Neutrophil (primary cell): ENCODE measurements around the gene GPN1.
A peak's percentile ranks its signal among the peaks of the same experiment; 100 is the strongest.
"Not testable (repeated sequence)": the region's sequence is repeated elsewhere in the genome, so short reads cannot be mapped to it uniquely, and the experiment has no call there.

Experiments
- H3K27ac ChIP-seq: fragments of 200-600 bp; sonication (generic); 2 replicates; pipeline ENCODE4 v1.5.1; 2016; ENCODE audit warnings: mild to moderate bottlenecking, moderate library complexity
- H3K27me3 ChIP-seq: fragments of 200-600 bp; sonication (generic); 2 replicates; pipeline ENCODE4 v1.6.0; 2016; ENCODE audit warnings: mild to moderate bottlenecking
- H3K36me3 ChIP-seq: fragments of 200-600 bp; sonication (generic); 2 replicates; pipeline ENCODE4 v1.5.1; 2017
- H3K4me1 ChIP-seq, 2 experiments: fragments of 200-600 bp in 1 of 2; sonication (generic) in 1 of 2; 1 replicate in 1 of 2; 2 replicates in 1 of 2; pipeline versions ENCODE4 v1.5.1 to v1.6.1; 2013 to 2016; ENCODE audit warnings: low read depth in 1 of 2, low read length in 1 of 2, mild to moderate bottlenecking in 1 of 2, moderate library complexity in 1 of 2; ENCODE audit not compliant: control insufficient read depth in 1 of 2, insufficient read depth in 1 of 2
- H3K4me3 ChIP-seq, 2 experiments: fragments of 200-600 bp in 1 of 2; sonication (generic) in 1 of 2; 1 replicate in 1 of 2; 2 replicates in 1 of 2; pipeline ENCODE4 v1.5.1; 2013 to 2016; ENCODE audit warnings: low read depth in 1 of 2, low read length in 1 of 2, mild to moderate bottlenecking in 1 of 2, moderate library complexity in 1 of 2
- H3K9me3 ChIP-seq: fragments of 200-600 bp; sonication (generic); 2 replicates; pipeline ENCODE4 v1.5.1; 2016
- TF ChIP-seq, protein P1 (sequence below): fragments of 200-600 bp; sonication (generic); IDR thresholded peaks from 2 replicates; pipeline ENCODE4 v1.5.1; 2016; ENCODE audit warnings: antibody characterized with exemption

The GPN1 gene

DNA sequence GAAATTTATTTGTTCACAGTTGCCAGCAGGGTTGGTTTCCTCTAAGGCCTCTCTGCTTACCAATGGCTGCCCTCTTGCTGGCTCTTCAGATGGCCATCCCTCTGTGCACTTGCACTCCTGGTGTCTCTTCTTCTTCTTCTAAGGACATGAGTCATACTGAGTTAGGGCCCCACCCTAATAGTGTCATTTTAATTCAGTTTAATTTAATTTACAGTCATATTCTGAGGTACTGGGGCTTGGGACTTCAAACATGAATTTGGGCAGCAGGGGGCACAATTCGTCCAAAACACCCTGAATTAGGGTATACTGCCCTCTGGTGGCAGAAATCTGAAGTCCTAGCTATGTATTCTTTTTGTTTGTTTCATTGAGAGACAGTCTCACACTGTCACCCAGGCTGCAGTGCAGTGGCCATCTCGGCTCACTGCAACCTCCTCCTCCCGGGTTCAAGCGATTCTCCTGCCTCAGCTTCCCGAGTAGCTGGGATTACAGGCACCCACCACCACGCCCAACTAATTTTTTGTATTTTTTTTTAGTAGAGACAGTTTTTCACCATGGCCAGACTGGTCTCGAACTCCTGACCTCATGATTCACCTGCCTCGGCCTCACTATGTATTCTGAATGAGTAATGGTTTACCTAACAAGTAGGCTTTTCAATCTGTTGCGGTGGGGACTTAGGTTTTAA lies 54.7 kb downstream of the GPN1 start:
- H3K9me3 ChIP-seq, result no peaks in the 10 kb centered on the region
- no peak overlapping the region for H3K4me3 ChIP-seq
- TF ChIP-seq, protein P1, sequence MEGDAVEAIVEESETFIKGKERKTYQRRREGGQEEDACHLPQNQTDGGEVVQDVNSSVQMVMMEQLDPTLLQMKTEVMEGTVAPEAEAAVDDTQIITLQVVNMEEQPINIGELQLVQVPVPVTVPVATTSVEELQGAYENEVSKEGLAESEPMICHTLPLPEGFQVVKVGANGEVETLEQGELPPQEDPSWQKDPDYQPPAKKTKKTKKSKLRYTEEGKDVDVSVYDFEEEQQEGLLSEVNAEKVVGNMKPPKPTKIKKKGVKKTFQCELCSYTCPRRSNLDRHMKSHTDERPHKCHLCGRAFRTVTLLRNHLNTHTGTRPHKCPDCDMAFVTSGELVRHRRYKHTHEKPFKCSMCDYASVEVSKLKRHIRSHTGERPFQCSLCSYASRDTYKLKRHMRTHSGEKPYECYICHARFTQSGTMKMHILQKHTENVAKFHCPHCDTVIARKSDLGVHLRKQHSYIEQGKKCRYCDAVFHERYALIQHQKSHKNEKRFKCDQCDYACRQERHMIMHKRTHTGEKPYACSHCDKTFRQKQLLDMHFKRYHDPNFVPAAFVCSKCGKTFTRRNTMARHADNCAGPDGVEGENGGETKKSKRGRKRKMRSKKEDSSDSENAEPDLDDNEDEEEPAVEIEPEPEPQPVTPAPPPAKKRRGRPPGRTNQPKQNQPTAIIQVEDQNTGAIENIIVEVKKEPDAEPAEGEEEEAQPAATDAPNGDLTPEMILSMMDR, result peak; percentile 93
- H3K4me1 ChIP-seq, result no peaks in the 10 kb centered on the region
- peak overlapping the region; percentile 35 for H3K27ac ChIP-seq
- no peaks in the 10 kb centered on the region for H3K27me3 ChIP-seq
- H3K36me3 ChIP-seq, result peaks cover 85% of the 10 kb centered on the region

DNA sequence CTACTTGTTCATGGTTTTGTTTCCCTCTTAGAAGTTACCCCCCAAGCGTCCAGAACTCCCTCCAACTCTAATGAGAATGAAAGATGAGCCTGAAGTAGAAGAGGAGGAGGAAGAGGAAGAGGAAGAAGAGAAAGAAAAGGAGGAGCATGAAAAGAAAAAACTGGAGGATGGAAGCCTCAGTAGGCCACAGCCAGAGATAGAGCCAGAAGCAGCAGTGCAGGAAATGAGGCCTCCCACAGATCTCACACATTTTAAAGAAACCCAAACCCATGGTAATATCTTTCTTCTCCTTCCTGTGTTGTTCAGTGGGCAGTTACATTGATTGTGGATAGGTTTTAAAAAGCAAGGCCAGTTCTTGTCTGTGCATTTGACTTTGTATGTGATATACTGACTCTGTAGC lies 56.2 kb downstream of the GPN1 start:
- not testable (repeated sequence) for H3K27ac ChIP-seq, H3K9me3 ChIP-seq, H3K4me1 ChIP-seq, H3K27me3 ChIP-seq, H3K4me3 ChIP-seq
- peaks cover 86% of the 10 kb centered on the region for H3K36me3 ChIP-seq

DNA sequence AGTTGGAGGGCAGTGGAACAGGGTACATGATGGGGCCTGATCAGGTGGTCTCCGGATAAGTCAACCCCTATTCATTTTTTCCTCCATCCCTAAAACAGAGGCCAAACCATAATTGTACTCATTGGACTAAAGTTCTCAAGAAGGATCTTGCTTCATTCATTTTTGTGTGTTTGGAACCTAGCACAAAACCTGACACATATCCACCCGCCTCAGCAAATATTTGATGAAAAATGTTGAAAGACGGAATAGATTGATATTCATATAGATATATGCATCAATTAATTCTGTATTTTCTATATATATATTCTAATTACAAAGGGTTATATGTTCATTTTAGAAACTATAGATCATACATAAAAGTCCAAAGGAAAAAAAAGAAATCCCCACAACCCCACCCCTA lies 56.7 kb downstream of the GPN1 start:
- H3K36me3 ChIP-seq, result peaks cover 86% of the 10 kb centered on the region
- H3K4me1 ChIP-seq, result no peaks in the 10 kb centered on the region
- TF ChIP-seq, protein P1, result no peak
- no peak overlapping the region for H3K27ac ChIP-seq
- no peaks in the 10 kb centered on the region for H3K27me3 ChIP-seq
- H3K9me3 ChIP-seq, result no peaks in the 10 kb centered on the region
- no peak overlapping the region for H3K4me3 ChIP-seq

DNA sequence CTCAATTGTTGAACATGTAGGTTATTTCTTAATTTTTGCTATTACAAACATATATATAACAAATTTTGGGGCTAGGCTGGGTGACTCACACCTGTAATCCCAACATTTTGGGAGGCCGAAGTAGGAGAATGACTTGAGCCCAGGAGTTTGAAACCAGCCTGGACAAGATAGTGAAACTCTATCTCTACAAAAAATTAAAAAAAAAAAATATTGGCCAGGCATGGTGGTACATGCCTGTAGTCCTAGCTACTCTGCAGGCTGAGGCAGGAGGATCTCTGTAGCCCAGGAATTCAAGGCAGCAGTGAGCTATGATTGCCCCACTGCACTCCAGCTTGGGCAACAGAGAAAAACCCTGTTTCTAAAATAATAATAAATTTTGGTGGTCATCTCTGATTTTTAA lies 58.4 kb downstream of the GPN1 start:
- peaks cover 79% of the 10 kb centered on the region for H3K36me3 ChIP-seq
- TF ChIP-seq, protein P1, result no peak

DNA sequence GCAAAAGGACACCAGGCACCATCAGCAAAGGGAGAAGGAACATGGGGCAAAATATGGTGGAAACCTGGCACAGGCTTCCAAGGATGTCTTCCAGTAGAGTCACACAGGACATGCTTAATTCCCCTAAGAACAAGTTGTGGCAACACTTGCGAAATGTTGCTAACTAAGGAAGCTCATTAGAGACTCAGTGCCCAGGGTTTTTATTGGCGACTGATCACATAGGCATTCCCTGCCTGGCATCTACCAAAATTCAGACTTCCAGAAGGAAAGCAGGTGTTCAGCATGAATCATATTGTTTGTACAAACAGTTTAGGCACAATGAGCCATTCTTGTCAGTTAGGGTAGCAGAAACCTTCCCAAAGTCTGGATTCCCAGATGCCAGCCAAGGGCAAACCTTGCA lies 60.6 kb downstream of the GPN1 start:
- H3K9me3 ChIP-seq, result peaks cover 3% of the 10 kb centered on the region
- no peak overlapping the region for H3K4me3 ChIP-seq
- TF ChIP-seq, protein P1, result no peak
- H3K27ac ChIP-seq, result no peak overlapping the region
- peaks cover 85% of the 10 kb centered on the region for H3K36me3 ChIP-seq
- no peaks in the 10 kb centered on the region for H3K27me3 ChIP-seq
- no peaks in the 10 kb centered on the region for H3K4me1 ChIP-seq

More for the DNA sequence above, 58.4 kb downstream of the GPN1 start:
- Histone ChIP-seq H3K27ac (no peak overlapping the region), H3K9me3 (no peaks in the 10 kb centered on the region), H3K27me3 (no peaks in the 10 kb centered on the region), H3K4me3 (no peak overlapping the region), H3K4me1 (no peaks in the 10 kb centered on the region)

DNA sequence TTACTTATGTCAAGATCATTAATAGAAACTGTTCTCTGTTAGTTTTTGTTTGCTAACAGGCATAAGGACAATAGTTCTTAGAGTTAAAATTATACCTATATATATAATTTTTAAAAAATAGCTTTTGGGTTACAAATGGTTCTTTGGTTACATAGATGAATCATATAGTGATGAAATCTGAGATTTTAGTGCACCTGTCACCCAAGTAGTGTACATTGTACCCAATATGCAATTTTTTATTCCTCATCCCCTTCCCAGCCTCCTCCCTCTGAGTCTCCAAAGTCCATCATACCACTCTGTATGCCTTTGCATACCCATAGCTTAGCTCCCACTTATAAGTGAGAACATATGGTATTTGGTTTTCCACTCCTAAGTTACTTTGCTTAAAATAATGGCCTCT lies 61.2 kb downstream of the GPN1 start:
- no peak overlapping the region for H3K27ac ChIP-seq
- peaks cover 3% of the 10 kb centered on the region for H3K9me3 ChIP-seq
- no peaks in the 10 kb centered on the region for H3K4me1 ChIP-seq
- H3K36me3 ChIP-seq, result peaks cover 85% of the 10 kb centered on the region
- TF ChIP-seq, protein P1, result no peak
- H3K4me3 ChIP-seq, result no peak overlapping the region
- no peaks in the 10 kb centered on the region for H3K27me3 ChIP-seq
